Stimulated activated CD8-positive, alpha-beta memory T cell treated with anti-CD3 and anti-CD28 coated beads, Interleukin-15, amount 100 ng/mL, for 48 hours (primary cell): Measurements from ENCODE around the gene PRKCQ.

ENCODE experiments used
- DNase-seq, 2 donors: peaks; one replicate each; pipeline ENCODE4 v3.0.0-alpha.2; 2020; ENCODE audit warnings: low read depth in 2 of 2

PRKCQ gene

GRCh38 chr10:6525599-6526165, 54.4 kb downstream of the PRKCQ start:
- DNase-seq, result no peak

- DNase-seq, result no peak
These were observed 57.8 kb downstream of the PRKCQ start for GRCh38 chr10:6522230-6522629.

DNA sequence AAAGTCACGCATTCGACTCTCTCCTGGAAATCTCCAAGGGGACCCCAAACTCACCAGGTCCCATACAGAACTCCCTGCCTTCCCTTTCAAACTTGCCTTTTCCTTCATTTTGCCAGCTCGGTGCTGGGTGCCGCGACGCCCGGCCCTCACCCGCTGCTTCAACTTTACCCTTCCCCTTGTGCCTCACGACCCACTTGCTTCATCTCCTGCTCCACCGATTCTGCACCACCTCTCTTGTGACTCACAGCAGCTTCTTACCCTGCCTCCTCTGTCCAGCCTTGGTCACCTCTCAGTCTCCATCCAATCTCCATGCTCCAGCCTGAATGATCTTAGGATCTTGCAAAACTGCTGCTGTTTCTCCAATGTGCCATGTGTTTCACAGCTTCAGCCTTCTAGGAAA, 59.9 kb downstream of the PRKCQ start:
- no peak for DNase-seq

DNA sequence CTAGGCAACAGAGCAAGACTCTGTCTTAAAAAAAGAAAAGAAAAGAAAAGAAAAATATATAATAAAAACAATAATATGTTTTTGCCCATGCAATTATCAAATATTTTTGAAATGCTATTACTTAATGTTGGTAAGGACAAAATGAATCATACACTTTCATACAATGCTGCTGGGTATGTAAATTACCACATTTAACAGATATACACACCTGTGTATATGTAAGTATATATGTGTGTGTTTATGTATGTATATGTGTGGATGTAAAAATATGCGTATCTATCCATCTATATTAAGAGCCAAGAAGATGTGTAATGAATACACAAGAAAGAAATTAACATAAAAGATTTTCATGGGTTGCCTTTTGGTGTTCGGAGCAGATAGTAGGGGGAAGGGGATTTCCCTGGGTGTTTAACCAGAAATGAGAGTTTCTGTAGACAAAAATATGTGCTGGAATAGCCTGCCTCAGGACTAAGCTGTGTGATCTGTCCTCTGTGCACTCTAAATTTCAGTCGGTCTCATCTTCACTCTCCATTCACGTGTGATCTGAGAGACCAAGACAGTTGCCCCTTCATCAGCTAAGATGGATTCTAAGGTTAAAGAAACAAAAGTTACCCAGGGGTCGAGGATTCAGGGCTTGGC, 61.2 kb downstream of the PRKCQ start:
- DNase-seq, result no peak

GRCh38 chr10:6516929-6517284, 63.2 kb downstream of the PRKCQ start:
- no peak for DNase-seq

DNA sequence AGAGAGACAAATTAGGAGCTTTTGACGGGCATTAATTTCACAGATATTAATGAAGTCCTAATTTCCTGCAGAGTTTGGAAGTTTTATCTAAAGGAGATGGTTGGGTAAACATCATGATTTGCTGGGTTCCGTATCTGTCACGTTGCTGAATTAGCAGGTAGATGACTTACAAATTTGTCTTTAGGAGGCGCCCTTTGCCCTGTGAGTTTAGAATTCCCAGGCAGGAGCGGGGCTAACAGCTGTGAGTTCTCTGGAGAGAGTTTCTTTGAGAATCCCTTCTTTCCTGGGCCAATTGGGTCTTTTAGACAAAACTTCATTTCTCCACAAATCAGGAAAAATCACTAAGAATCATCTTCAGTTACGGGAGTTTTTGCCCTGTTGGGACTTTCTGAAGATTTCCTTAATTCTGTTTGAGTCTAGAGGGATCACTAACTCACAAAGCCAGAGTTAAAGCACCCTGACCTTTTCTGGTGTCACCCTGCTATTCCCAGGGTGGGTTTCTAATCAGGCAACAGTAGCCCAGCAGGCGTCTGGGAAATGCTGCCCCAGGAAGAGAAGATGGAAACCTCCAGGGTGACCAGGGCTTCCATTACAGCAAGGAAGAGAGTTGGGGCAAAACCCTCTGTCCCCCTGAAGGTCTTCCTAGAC, 63.7 kb downstream of the PRKCQ start:
- no peak for DNase-seq

DNA sequence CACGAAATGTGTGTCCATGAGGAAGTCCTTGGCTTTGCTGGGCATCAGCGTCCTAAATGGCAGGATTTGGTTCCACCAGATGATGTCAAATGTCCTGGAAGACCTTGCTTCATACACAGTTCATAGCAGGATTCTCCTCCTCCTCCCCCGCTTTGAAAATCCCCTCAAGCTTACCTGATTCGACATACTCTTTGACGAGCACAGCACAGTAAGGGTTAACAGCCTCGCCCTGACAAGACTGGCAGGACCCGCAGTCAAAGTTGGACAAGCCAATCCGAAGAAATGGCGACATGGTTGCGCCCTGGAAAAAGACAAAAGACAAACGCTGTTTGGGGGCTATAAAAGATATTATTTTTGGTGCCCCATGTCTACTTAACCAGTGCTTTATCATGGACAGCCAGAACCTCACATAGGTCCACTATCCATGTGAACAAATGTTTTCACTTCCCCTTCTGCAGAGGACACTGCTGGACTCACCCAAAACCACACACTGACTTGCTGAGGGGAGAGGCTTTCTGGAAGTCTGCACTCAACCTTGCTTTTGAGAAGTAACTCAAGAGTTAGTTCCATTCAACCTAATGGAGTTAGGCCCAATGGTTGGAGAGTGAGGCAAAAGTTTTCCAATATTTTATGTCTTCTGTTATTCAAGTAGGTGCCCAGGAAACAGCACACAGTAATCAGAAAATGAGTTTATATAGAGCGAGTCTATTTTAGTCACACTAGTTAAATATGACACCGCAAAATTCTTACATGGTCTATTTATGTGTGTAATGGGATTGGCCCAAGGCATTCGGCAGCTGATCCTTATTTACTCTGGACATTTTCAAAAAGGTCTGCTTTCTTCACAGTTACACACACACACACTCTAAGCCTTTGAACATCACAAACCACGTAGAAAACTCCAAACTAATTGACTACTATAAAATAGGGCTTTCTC, 65.0 kb downstream of the PRKCQ start:
- no peak for DNase-seq

GRCh38 chr10:6514180-6514579, 65.9 kb downstream of the PRKCQ start:
- no peak for DNase-seq

- peak in 1 of 2 donors; percentile 27 for DNase-seq
These were observed 66.6 kb downstream of the PRKCQ start for GRCh38 chr10:6513476-6513875.

- no peak for DNase-seq
These were observed 67.9 kb downstream of the PRKCQ start for GRCh38 chr10:6512182-6512581.

DNA sequence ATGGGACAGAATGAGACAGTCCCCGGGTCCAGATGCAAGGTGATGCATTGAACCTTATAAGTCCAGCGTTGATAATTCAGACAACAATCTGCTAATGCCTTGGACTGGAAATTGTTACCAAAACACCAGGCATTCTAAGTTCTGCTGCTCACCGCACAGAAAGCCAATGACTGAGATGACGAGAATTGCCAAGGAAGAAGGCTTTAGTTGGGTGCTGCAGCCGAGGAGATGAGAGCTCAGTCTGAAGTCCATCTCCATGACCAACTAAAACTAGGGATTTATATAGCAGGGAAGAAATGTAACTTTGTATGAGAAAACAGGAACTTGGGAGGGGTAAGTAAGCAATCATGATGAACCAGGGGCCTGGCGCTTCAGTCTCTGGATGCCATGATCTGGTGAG, 68.7 kb downstream of the PRKCQ start:
- DNase-seq, result no peak

- DNase-seq, result peak in 1 of 2 donors; percentile 38
These were observed 72.8 kb downstream of the PRKCQ start for GRCh38 chr10:6507311-6507710.

DNA sequence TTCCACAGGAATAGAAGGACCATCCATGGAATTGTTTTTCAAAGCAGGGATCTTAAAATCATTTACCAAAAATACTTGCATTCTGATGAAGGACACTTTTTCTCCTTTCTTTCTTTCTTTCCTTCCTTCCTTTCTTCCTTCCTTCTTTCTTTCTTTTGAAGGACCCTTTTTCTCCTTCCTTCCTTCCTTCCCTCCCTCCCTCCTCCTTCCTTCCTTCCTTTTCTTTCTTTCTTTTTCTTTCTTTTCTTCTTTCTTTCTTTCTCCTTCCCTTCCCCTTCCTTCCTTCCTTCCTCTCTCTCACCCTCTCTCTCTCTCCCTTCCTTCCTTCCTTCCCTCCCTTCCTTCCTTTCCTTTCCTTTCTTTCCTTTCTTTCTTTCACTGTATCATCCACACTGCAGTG, 74.8 kb downstream of the PRKCQ start:
- DNase-seq, result no peak

GRCh38 chr10:6504296-6504695, 75.8 kb downstream of the PRKCQ start:
- peak; percentile 36 to 44 for DNase-seq

GRCh38 chr10:6503171-6503570, 76.9 kb downstream of the PRKCQ start:
- no peak for DNase-seq

- no peak for DNase-seq
These were observed 78.1 kb downstream of the PRKCQ start for GRCh38 chr10:6501931-6502330.

DNA sequence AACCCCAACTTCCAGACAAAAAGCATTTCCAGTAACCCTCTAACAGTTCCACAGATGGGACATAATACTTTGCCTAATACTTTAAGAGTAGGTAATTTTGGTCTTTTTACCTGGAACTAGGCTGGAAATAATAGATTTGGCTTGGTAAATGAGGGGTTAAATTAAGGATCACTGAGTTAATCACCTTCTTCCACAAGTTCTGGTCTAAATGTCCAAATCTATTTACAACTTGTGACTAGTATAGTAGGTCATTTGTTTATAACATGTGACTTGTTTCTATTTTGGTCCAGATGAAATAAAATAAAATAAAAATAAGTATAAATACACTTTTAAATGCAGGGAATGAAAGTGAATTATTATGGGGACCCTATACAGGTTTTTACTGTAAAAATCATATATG, 80.1 kb downstream of the PRKCQ start:
- no peak for DNase-seq

- DNase-seq, result peak in 1 of 2 donors; percentile 28
These were observed 81.3 kb downstream of the PRKCQ start for GRCh38 chr10:6498771-6499170.

GRCh38 chr10:6497620-6498019, 82.5 kb downstream of the PRKCQ start:
- no peak for DNase-seq

- peak in 1 of 2 donors; percentile 30 for DNase-seq
These were observed 85.0 kb downstream of the PRKCQ start for GRCh38 chr10:6494936-6495592.

DNA sequence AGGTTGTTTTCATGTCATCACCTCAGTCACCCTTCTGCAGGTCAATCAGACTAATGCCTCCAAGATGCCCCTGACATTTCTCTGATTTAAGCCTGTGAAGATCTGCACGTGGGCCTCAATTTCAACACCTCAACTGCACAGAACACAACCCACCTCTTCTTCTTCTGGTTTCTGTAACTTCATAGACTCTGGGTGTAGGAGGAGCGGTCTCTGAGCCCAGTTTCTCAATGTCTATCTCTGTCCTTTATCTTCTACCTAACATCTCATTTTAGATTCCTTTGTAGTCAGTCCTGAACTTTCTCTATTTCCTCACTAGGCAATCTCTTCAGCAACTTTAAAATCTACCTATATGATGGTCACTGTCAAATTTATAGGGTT, 85.6 kb downstream of the PRKCQ start:
- DNase-seq, result no peak
